HepG2 (cell line): ENCODE data around the gene RSBN1L. TPM values are rescaled to one million over a fixed set of nuclear protein-coding genes. Genes with fewer than 3 reads are reported as not detected.

Source experiments
- HIVEP1 ChIP-seq: sonication (generic); formaldehyde crosslinking; IDR thresholded peaks from 2 replicates; pipeline ENCODE4 v1.4.0; 2020; ENCODE audit warnings: mild to moderate bottlenecking, missing genetic modification reagents
- HMGXB4 ChIP-seq, 2 experiments: sonication (generic) in 1 of 2; formaldehyde crosslinking in 1 of 2; IDR thresholded peaks; 2 replicates each; pipeline versions ENCODE4 v1.4.0 to v1.6.1; 2018 to 2020; ENCODE audit warnings: missing genetic modification reagents in 2 of 2, borderline replicate concordance in 1 of 2, low read depth in 1 of 2, mild to moderate bottlenecking in 1 of 2, missing biosample characterization in 1 of 2
- IKZF4 ChIP-seq: sonication (generic); formaldehyde crosslinking; IDR thresholded peaks from 2 replicates; pipeline ENCODE4 v1.5.1; 2020; ENCODE audit warnings: borderline replicate concordance, mild to moderate bottlenecking, low read depth, missing genetic modification reagents; ENCODE audit errors: not compliant biosample characterization
- IRF1 ChIP-seq: sonication (generic); formaldehyde crosslinking; IDR thresholded peaks from 2 replicates; pipeline ENCODE4 v1.4.0; 2020; ENCODE audit warnings: low read depth, mild to moderate bottlenecking, missing genetic modification reagents
- PATZ1 ChIP-seq: sonication (generic); formaldehyde crosslinking; IDR thresholded peaks from 2 replicates; pipeline ENCODE4 v1.4.0; 2020; ENCODE audit warnings: missing genetic modification reagents
- RELA ChIP-seq: sonication (generic); formaldehyde crosslinking; IDR thresholded peaks from 2 replicates; pipeline ENCODE4 v1.4.0; 2020; ENCODE audit warnings: missing genetic modification reagents
- STAT6 ChIP-seq: sonication (generic); formaldehyde crosslinking; IDR thresholded peaks from 2 replicates; pipeline ENCODE4 v1.4.0; 2020; ENCODE audit warnings: missing genetic modification reagents, mild to moderate bottlenecking, borderline replicate concordance
- TEAD2 ChIP-seq: sonication (generic); formaldehyde crosslinking; IDR thresholded peaks from 2 replicates; pipeline ENCODE4 v1.9.0; 2021; ENCODE audit warnings: missing genetic modification reagents
- ZFP36L1 ChIP-seq: sonication (generic); formaldehyde crosslinking; IDR thresholded peaks from 2 replicates; pipeline ENCODE4 v1.8.0; 2022; ENCODE audit warnings: mild to moderate bottlenecking, missing genetic modification reagents, moderate library complexity
- ZMYM4 ChIP-seq: sonication (generic); formaldehyde crosslinking; IDR thresholded peaks from 2 replicates; pipeline ENCODE4 v1.8.1; 2023; ENCODE audit warnings: mild to moderate bottlenecking, missing genetic modification reagents
- ZNF20 ChIP-seq: sonication (generic); formaldehyde crosslinking; IDR thresholded peaks from 2 replicates; pipeline ENCODE4 v1.4.0; 2020; ENCODE audit warnings: mild to moderate bottlenecking, moderate library complexity, missing genetic modification reagents
- ZNF263 ChIP-seq: sonication (generic); formaldehyde crosslinking; IDR thresholded peaks from 2 replicates; pipeline ENCODE4 v1.4.0; 2020; ENCODE audit warnings: missing genetic modification reagents
- ZNF383 ChIP-seq: sonication (generic); formaldehyde crosslinking; IDR thresholded peaks from 2 replicates; pipeline ENCODE4 v1.4.0; 2020; ENCODE audit warnings: missing genetic modification reagents, mild to moderate bottlenecking, borderline replicate concordance
- ZSCAN31 ChIP-seq: sonication (generic); formaldehyde crosslinking; IDR thresholded peaks from 2 replicates; pipeline ENCODE4 v1.5.0; 2020; ENCODE audit warnings: low read depth, mild to moderate bottlenecking, missing genetic modification reagents
- polyA plus RNA-seq, 8 experiments: library from polyadenylated mRNA; depleted of rRNA in 3 of 8; stranded (reverse) in 7 of 8; unstranded in 1 of 8; fragments of >200 nt; fragmentation: Illumina TruSeq in 4 of 8; extraction: Trizol in 4 of 8; gene quantifications; 2 replicates each; pipeline versions ENCODE4 v1.2.1 to v1.2.3, GENCODE V29; 2011 to 2016; ENCODE audit warnings: low read depth in 4 of 8, missing spikeins in 1 of 8, mixed read lengths in 1 of 8; ENCODE audit not compliant: insufficient read depth in 1 of 8
- total RNA-seq, 5 experiments: library from RNA; depleted of rRNA; stranded (reverse); fragments of >200 nt; fragmentation: Illumina TruSeq; extraction: Trizol; gene quantifications; 2 replicates each; pipeline ENCODE4 v1.2.3, GENCODE V29; 2016; ENCODE audit warnings: low read depth in 1 of 5
- TF ChIP-seq, protein P1 (sequence below): sonication (generic); formaldehyde crosslinking; IDR thresholded peaks from 2 replicates; pipeline ENCODE4 v1.4.0; 2020; ENCODE audit warnings: missing genetic modification reagents
- TF ChIP-seq, protein P2 (sequence below): sonication (generic); formaldehyde crosslinking; IDR thresholded peaks from 2 replicates; pipeline ENCODE4 v1.9.0; 2021; ENCODE audit warnings: missing genetic modification reagents, borderline replicate concordance

Gene RSBN1L
- total and polyA plus RNA-seq, 2 of the 13 experiments (the other 11 are each of a cell fraction or from before 2014, with no cell fraction given) = 7.7 to 21.3 TPM

DNA sequence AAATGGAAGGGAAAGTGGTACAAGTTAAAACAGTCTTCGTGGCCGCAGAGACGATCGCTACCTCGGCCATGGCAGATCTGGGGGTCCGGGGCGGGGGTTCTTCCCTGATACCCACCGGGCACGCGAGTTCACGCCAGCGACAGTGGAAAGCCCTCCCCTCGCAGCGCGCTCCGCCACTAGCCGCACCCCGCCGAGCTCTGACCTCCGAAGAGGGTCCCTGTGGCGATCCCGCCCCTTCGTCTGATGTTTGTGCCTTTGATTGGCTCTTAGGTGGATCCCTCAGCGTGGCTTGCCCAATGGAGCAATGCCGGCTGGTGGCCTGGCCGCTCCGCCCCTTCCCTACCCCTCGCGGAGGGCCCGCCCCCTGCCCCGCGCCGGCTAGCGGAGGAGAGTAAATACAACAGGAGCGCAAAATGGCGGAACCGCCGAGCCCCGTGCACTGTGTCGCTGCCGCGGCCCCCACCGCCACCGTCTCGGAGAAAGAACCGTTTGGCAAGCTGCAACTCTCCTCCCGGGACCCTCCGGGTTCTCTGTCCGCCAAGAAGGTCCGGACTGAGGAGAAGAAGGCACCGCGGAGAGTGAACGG lies at the start of gene RSBN1L (continued):
- TF ChIP-seq, protein P1, sequence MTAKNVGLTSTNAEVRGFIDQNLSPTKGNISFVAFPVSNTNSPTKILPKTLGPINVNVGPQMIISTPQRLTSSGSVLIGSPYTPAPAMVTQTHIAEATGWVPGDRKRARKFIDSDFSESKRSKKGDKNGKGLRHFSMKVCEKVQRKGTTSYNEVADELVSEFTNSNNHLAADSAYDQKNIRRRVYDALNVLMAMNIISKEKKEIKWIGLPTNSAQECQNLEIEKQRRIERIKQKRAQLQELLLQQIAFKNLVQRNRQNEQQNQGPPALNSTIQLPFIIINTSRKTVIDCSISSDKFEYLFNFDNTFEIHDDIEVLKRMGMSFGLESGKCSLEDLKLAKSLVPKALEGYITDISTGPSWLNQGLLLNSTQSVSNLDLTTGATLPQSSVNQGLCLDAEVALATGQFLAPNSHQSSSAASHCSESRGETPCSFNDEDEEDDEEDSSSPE (CRISPR knock-in tag) = peak; percentile 69
- TF ChIP-seq ZFP36L1 (CRISPR knock-in tag) (peak; percentile 38; the same call in 1 of the 2 replicates), HIVEP1 (CRISPR knock-in tag) (peak; percentile 48; the same call in 1 of the 2 replicates), ZNF263 (no peak), ZNF20 (no peak), RELA (CRISPR knock-in tag) (0 out of 2 replicates have a peak, but pooled peaks have one; percentile 25), IRF1 (CRISPR knock-in tag) (no peak), HMGXB4 (CRISPR knock-in tag; IDR thresholded peaks at IDR 0.05; ENCODE audit: borderline replicate concordance in 1 of 2, low read depth in 1 of 2) (peak; percentile 15 to 79; a peak in 3 of 4 replicates), IKZF4 (CRISPR knock-in tag) (peak; percentile 33), ZMYM4 (CRISPR knock-in tag) (peak; percentile 76), ZSCAN31 (CRISPR knock-in tag) (peak; percentile 64), TEAD2 (CRISPR knock-in tag) (no peak), STAT6 (no peak; the same call in 1 of the 2 replicates), PATZ1 (peak; percentile 70), ZNF383 (CRISPR knock-in tag) (no peak)
- TF ChIP-seq, protein P2, sequence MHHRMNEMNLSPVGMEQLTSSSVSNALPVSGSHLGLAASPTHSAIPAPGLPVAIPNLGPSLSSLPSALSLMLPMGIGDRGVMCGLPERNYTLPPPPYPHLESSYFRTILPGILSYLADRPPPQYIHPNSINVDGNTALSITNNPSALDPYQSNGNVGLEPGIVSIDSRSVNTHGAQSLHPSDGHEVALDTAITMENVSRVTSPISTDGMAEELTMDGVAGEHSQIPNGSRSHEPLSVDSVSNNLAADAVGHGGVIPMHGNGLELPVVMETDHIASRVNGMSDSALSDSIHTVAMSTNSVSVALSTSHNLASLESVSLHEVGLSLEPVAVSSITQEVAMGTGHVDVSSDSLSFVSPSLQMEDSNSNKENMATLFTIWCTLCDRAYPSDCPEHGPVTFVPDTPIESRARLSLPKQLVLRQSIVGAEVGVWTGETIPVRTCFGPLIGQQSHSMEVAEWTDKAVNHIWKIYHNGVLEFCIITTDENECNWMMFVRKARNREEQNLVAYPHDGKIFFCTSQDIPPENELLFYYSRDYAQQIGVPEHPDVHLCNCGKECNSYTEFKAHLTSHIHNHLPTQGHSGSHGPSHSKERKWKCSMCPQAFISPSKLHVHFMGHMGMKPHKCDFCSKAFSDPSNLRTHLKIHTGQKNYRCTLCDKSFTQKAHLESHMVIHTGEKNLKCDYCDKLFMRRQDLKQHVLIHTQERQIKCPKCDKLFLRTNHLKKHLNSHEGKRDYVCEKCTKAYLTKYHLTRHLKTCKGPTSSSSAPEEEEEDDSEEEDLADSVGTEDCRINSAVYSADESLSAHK (CRISPR knock-in tag) = no peak
